ENCODE measurements around the gene TOP1.

GRCh38 chr20:41169162-41169690 lies 140.6 kb downstream of the TOP1 start:
- TF ChIP-seq PBX3 (IDR thresholded peaks at IDR 0.05) (no peak), CHD2 (IDR thresholded peaks at IDR 0.05; ENCODE audit: low read length, partially characterized antibody) (no peak), CTCF (IDR thresholded peaks at IDR 0.05) (no peak), EP300 (IDR thresholded peaks at IDR 0.05; ENCODE audit: borderline replicate concordance in 1 of 2, low read depth in 1 of 2, low read length in 1 of 2) (no peak), GABPA (IDR thresholded peaks at IDR 0.05; ENCODE audit: low read depth) (no peak), USF2 (IDR thresholded peaks at IDR 0.05; ENCODE audit: borderline replicate concordance, low read depth, low read length) (no peak), RCOR1 (IDR thresholded peaks at IDR 0.05; ENCODE audit: low read length) (no peak), USF1 (IDR thresholded peaks at IDR 0.05; ENCODE audit: borderline replicate concordance, low read depth) (no peak)
